ENCODE data around the gene SAXO2.
"Not testable (repeated sequence)": the region's sequence is repeated elsewhere in the genome, so short reads cannot be mapped to it uniquely, and the experiment has no call there.

GRCh38 chr15:82324831-82325230, 62.2 kb downstream of the SAXO2 start:
- TF ChIP-seq CTCF, POLR2A (IDR thresholded peaks at IDR 0.05): not testable (repeated sequence)
